GM21786 (cell line): Measurements from ENCODE around the gene RALGPS2.
"Not testable (repeated sequence)": the region's sequence is repeated elsewhere in the genome, so short reads cannot be mapped to it uniquely, and the experiment has no call there.

ENCODE experiments used
- ATAC-seq: cut with Tn5 transposase; IDR thresholded peaks from one replicate; pipeline ENCODE4 v1.9.1; 2021; ENCODE audit not compliant: unreplicated experiment

The RALGPS2 gene

DNA sequence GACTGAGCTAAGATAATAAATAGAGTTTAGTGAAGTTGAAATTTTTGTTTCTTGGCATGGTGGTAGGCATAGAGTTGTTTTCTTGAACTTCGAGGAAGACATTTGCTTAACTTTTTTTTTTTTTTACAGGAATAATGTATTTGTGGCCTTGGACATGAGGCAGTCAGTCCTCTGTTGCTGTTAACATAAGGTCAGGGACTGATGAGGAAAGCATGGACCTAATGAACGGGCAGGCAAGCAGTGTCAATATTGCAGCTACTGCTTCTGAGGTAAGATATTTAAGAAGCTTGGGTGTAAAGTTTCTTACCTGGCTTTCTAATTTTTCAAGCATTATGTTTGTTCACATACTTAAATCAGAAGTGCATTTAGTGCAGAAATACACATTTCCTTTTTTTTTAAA, 51.5 kb downstream of the RALGPS2 start:
- ATAC-seq = no peak

DNA sequence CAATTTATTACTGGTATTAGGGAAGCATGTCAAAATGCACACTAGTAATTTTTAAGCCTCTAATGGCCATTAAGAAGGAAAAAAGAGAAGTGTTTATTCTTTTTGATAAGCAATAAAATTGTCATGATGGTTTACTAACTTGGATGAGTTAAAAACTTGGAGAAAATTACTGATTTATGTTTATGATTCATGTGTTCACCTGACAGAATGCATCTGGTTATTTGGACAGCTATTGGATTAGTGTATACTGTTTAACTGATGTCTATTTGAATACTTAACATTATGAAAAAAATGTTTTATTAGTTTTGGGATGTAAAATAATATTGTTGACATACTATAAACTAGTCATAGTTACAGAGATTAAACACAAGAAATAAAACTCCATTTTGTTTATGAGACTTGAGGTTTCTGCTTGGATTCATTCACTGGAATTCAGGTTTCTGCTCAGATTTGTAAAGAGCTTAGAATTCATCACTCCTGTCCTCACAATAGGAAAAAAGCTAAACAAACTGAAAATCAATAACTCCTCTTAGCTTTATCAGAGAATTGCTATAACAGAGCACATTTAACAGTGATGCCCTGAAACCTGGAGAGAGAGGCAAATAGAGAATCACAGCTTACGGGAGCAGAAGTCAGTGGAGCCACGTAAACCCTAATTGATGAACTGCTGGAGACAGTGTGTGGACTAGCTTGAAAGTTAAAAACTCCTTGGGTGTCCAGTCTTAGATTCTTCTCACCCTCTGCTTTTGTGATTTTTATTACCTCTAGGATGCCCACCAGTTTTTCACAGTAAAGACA, 56.7 kb downstream of the RALGPS2 start:
- ATAC-seq = no peak

DNA sequence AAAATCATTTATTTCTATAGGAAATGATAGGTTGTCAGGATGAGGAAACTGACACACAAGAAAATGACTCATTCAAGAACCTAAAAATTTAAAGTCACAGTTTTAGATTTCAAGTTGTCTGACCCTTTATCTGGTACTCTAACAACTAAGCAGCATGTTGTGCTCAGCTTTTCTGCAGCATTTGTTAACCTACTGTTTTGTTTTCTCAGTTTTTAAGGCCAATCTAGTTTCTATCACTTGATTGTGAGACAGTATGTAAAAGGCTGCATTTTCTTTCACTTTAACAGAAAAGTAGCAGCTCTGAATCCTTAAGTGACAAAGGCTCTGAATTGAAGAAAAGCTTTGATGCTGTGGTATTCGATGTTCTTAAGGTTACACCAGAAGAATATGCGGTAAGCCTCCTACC, 59.1 kb downstream of the RALGPS2 start:
- ATAC-seq = peak; percentile 60

DNA sequence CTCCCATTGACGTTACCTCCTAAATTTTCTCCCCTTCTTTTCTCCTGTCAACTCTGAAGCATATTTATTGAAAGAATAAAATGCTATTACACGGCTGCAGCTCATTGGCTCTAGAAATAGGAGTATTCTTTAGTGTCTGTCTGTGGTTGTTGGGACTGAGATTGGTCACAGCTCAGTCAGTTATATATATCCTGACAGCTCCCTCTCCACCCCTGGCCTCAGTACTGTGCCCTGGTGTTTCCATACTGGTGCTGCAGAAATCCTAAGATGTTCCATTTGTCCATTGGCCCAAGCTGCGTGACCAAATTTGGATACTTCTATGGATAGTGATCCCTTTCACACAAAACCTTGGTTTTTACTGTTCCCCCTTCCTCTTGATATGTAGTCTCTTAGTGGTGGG, 67.3 kb downstream of the RALGPS2 start:
- ATAC-seq = no peak

DNA sequence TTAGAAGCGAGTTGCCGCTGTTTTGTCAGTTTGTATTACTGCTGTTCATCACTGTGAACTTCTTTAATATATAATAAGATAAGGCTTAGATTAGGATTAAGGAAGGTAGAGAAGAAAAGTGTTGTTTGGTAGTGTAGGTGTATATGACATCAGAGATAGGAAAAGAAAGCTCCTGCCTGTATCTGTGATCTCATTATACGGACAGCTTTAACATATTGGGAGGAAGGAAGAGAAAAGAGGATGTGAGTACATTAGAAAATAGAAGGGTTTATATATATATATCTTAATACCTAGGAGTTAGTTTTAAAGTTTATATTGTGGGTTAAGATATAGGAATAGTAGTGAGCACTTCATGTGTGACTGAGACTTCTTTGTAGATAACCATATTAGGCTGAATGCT, 71.0 kb downstream of the RALGPS2 start:
- no peak for ATAC-seq

DNA sequence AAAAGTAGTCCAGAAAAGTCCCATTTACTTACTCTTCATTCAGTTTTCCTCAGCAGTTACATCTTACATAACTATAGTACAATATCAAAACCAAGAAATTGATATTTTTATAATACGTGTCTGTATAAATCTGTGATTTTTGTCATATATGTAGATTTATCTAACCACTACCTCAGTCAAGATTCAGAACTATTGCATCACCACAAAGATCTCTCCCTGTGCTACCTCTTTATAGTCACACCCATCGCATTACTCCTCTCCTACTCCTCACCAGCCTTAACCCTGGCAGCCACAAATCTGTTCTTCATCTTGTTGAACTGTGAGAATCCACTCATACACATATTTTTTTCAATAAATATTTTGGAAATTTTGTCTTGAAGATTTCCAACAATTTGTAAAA, 72.5 kb downstream of the RALGPS2 start:
- no peak for ATAC-seq

- no peak for ATAC-seq
These were observed 73.3 kb downstream of the RALGPS2 start for GRCh38 chr1:178798232-178798861.

DNA sequence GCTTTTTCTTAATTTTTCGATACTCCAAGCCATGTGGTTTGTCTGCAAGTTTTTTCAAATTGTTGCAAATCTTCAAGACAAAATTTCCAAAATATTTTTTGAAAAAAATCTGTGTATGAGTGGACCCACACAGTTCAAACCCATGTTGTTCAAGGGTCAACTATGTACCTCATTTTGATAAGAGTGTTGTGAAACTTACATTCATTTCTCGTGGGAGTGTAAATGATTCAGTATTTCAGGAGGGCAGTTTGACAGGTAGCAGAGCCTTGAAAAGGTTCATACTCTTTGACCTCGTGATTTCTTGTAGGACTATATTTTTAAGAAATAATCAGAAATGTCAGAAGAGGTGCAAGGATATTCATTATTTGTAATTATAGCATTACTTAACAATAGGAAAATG, 77.8 kb downstream of the RALGPS2 start:
- no peak for ATAC-seq

- ATAC-seq = no peak
These were observed 81.7 kb downstream of the RALGPS2 start for GRCh38 chr1:178806665-178807300.

- ATAC-seq = no peak
These were observed 83.5 kb downstream of the RALGPS2 start for GRCh38 chr1:178808529-178808928.

DNA sequence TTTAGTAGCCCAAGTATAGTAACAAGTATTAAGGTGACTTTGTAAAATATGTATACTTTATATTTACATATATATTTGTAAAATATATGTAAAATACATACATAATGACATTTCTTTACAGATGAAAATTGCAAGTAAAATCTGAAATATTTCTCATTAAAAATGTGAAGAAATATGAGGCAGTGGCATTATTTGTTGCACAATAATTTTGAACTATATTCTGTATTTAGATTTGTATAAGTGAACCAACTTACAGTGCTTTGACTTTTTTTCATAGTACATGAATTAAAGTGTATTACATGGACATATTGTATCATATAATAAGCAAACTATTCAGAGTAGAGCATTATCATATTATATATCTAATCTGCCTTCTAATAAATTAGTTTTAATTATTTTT, 85.5 kb downstream of the RALGPS2 start:
- ATAC-seq = no peak

- no peak for ATAC-seq
These were observed 93.4 kb downstream of the RALGPS2 start for GRCh38 chr1:178818416-178818815.

DNA sequence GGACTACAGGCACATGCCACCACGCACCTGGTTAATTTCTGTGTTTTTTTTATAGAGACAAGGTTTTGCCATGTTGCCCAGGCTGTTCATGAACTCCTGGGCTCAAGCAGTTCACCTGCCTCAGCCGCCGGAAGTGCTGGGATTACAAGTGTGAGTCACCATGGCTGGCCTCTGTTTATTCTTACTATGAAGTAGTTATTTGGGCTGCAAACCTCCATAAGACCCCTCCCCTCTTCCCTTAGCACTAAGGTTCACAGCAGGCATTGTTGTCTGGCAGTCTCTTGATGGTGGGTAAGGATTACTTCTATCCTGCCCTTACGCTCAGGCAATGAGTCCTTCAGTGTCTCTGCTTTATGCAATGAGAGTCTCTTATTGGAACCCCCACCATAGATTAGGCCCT, 94.1 kb downstream of the RALGPS2 start:
- ATAC-seq = no peak

GRCh38 chr1:178821134-178821866, 96.3 kb downstream of the RALGPS2 start:
- no peak for ATAC-seq

- no peak for ATAC-seq
These were observed 100.1 kb downstream of the RALGPS2 start for GRCh38 chr1:178825167-178825566.

DNA sequence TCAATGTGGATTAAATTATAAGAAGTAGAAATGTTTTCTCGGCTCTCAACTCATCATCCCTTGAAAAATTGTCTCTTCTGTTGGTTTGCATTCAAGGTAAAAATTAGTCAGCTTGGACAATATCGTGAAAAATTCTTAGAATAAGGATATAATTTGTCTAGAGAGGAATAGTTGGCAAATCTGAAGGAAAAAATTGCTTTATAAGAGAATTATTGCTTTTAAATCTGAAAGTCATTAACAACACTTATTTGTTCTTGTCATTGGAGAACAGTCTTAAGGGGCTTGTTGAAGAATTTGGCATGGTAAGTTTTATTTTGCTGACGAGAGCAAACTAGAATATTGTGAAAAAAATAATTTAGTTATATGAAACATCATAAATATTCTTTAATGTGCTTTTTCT, 119.4 kb downstream of the RALGPS2 start:
- no peak for ATAC-seq

DNA sequence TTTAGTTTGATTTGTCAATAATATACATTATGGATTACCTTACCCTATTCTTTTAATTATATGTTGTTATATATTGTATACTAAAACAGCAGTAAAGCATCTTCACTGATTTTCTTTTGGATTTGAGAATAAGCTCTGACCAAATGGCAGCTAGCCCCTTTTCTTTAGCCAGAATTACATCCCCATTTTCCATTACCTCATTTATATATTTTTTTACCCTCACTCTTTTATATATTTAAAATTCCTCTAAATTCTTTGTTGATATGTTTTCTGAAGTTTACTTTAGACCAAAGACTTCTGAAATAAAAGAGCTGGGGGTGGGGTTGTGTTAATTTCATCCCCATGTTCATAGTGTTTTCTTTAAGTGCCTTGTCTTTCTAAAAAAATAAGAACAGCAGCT, 121.3 kb downstream of the RALGPS2 start:
- ATAC-seq = no peak

DNA sequence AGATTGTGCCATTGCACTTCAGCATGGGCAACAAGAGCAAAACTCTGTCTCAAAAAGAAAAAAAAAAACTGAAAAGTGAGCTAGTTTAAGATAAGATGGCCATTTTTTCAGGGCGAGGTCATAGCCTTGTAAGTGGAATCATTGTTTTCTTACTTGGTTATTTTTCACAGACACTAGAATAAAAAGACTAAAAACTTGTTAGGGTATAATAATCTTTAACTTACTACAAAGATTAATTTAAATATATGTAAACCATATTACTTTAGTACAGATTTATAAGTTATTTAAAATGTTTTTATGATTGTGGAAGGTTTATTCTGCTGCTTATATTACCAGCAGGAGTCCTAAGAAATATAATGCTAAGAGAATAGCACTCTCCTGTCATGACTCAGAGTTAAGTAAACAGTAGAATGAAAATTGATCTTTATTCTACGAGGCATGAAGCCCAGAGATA, 122.4 kb downstream of the RALGPS2 start:
- ATAC-seq = no peak

DNA sequence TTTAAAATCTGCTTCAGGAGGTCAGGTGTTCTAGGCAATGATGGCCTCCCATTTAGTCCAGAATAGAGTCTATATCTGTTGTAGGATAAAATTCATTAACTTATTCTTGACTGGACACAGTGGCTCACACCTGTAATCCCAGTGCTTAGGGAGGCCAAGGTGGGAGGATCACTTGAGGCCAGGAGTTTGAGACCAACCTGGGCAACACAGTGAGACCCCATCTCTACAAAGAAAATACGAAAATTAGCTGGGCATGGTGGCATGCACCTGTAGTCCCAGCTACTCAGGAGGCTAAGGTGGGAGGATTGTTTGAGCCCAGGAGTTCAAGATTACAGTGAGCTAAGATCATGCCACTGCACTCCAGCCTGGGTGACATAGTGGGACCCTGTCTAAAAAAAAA, 122.9 kb downstream of the RALGPS2 start:
- ATAC-seq = not testable (repeated sequence)

GRCh38 chr1:178849918-178850317, 124.9 kb downstream of the RALGPS2 start:
- ATAC-seq = no peak

DNA sequence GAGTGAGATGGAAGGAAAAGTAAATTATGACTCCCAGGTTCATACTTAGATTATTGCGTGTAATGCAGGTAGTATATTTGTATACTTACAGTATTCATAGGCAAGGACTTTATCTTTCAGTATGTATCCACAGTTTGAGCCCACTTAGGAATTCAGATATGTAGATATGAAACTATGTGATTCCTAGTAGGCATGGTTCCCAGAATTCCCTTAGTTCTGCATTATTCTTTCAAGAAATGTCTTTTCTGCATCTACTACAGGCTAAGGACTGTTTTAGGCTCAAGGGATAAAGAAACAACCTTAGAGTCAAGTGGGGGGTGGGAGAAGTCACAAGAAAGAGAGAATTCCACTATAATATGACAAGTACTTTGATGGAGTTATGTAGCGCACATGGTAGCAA, 132.1 kb downstream of the RALGPS2 start:
- ATAC-seq = no peak
